Liver (tissue), 9 donors: ENCODE data around the gene DONSON. TPM values are rescaled to one million over a fixed set of nuclear protein-coding genes. Genes with fewer than 3 reads are reported as not detected.

Experiments
- DNase-seq: peaks from one replicate; pipeline ENCODE4 v3.0.0-alpha.2; 2017; ENCODE audit warnings: low spot score
- H3K27ac ChIP-seq, 2 donors: one replicate each; pipeline ENCODE4 v1.7.0; 2013; ENCODE audit warnings: inconsistent platforms in 2 of 2, low read length in 2 of 2, control low read depth in 1 of 2, low read depth in 1 of 2, mild to moderate bottlenecking in 1 of 2
- H3K27me3 ChIP-seq, 4 donors: one replicate each; pipeline versions ENCODE4 v1.6.1 to v1.7.0; 2013; ENCODE audit warnings: low read length in 3 of 4, inconsistent platforms in 1 of 4, mild to moderate bottlenecking in 1 of 4, moderate library complexity in 1 of 4; ENCODE audit not compliant: control insufficient read depth in 4 of 4, insufficient read depth in 4 of 4
- H3K36me3 ChIP-seq, 4 donors: one replicate each; pipeline versions ENCODE4 v1.6.1 to v1.7.0; 2013; ENCODE audit warnings: low read length in 3 of 4, mild to moderate bottlenecking in 3 of 4, low read depth in 1 of 4, moderate library complexity in 1 of 4; ENCODE audit not compliant: control insufficient read depth in 4 of 4, insufficient read depth in 3 of 4
- H3K4me1 ChIP-seq, 4 donors: one replicate each; pipeline versions ENCODE4 v1.6.1 to v1.7.0; 2013; ENCODE audit warnings: low read length in 3 of 4, mild to moderate bottlenecking in 3 of 4, moderate library complexity in 1 of 4; ENCODE audit not compliant: control insufficient read depth in 4 of 4, insufficient read depth in 4 of 4
- H3K4me3 ChIP-seq, 3 donors: one replicate each; pipeline versions ENCODE4 v1.6.1 to v1.7.0; 2013; ENCODE audit warnings: low read length in 3 of 3, control low read depth in 1 of 3, low read depth in 1 of 3, mild to moderate bottlenecking in 1 of 3
- H3K9ac ChIP-seq, 2 donors: one replicate each; pipeline ENCODE4 v1.7.0; 2013; ENCODE audit warnings: low read length in 2 of 2, mild to moderate bottlenecking in 2 of 2, moderate library complexity in 2 of 2, control low read depth in 1 of 2, low read depth in 1 of 2
- H3K9me3 ChIP-seq, 4 donors: one replicate each; pipeline versions ENCODE4 v1.6.1 to v1.7.0; 2013; ENCODE audit warnings: low read length in 3 of 4; ENCODE audit not compliant: control insufficient read depth in 4 of 4
- ATF3 ChIP-seq: IDR thresholded peaks from 2 replicates; pipeline ENCODE4 v1.6.1; 2016; ENCODE audit warnings: antibody characterized with exemption
- CTCF ChIP-seq: fragments of 150-350 bp; IDR thresholded peaks from 2 replicates; pipeline ENCODE4 v1.5.1; 2017; ENCODE audit warnings: improper control_type of control experiment, low read depth, low read length; ENCODE audit not compliant: missing input control
- EGR1 ChIP-seq, 2 donors: IDR thresholded peaks; 2 replicates each; pipeline ENCODE4 v1.6.1; 2016 to 2018; ENCODE audit warnings: antibody characterized with exemption in 2 of 2, low read depth in 2 of 2
- FOXA1 ChIP-seq: IDR thresholded peaks from 2 replicates; pipeline ENCODE4 v1.6.1; 2016; ENCODE audit warnings: antibody characterized with exemption
- HNF4A ChIP-seq, 2 donors: conservative IDR thresholded peaks; 2 replicates each; pipeline ENCODE4 v1.6.1; 2016; ENCODE audit warnings: antibody characterized with exemption in 2 of 2, mild to moderate bottlenecking in 2 of 2
- HNF4G ChIP-seq: IDR thresholded peaks from 2 replicates; pipeline ENCODE4 v1.6.1; 2016; ENCODE audit warnings: antibody characterized with exemption
- JUND ChIP-seq, 2 donors: IDR thresholded peaks; 2 replicates each; pipeline ENCODE4 v1.6.1; 2016; ENCODE audit warnings: antibody characterized with exemption in 2 of 2
- RAD21 ChIP-seq, 2 donors: IDR thresholded peaks; 2 replicates each; pipeline ENCODE4 v1.6.1; 2016; ENCODE audit warnings: antibody characterized with exemption in 2 of 2, mild to moderate bottlenecking in 2 of 2
- RXRA ChIP-seq, 2 donors: IDR thresholded peaks; 2 replicates each; pipeline ENCODE4 v1.6.1; 2017 to 2018; ENCODE audit warnings: antibody characterized with exemption in 2 of 2, mild to moderate bottlenecking in 1 of 2
- SP1 ChIP-seq: IDR thresholded peaks from 2 replicates; pipeline ENCODE4 v1.6.1; 2018; ENCODE audit warnings: antibody characterized with exemption, mild to moderate bottlenecking
- TAF1 ChIP-seq: conservative IDR thresholded peaks from 2 replicates; pipeline ENCODE4 v1.6.1; 2016; ENCODE audit warnings: antibody characterized with exemption, mild to moderate bottlenecking
- YY1 ChIP-seq: IDR thresholded peaks from 2 replicates; pipeline ENCODE4 v1.6.1; 2016; ENCODE audit warnings: antibody characterized with exemption, mild to moderate bottlenecking
- WGBS: extraction: QIAGEN DNeasy Blood & Tissue Kit; methylation state at CpG from one replicate; pipeline ENCODE4 v1.1.7; 2013; 5-methylcytosine and 5-hydroxymethylcytosine counted together
- polyA plus RNA-seq, 2 donors: library from polyadenylated mRNA; stranded (reverse) in 1 of 2; unstranded in 1 of 2; fragments of 200-250 nt in 1 of 2; fragments of >200 nt in 1 of 2; fragmentation: Nextera tagmentation in 1 of 2; extraction: Ambion mirVana in 1 of 2; gene quantifications; one replicate each; pipeline versions ENCODE4 v1.2.1 to v1.2.3, GENCODE V29; 2013 to 2015
- total RNA-seq, 2 donors: library from RNA; depleted of rRNA; stranded (reverse); fragments of >200 nt; gene quantifications; one replicate each; pipeline ENCODE4 v1.2.3, GENCODE V29; 2014
- TF ChIP-seq, protein P1 (sequence below): IDR thresholded peaks from 2 replicates; pipeline ENCODE4 v1.6.1; 2016; ENCODE audit warnings: antibody characterized with exemption, mild to moderate bottlenecking
- TF ChIP-seq, protein P2 (sequence below): IDR thresholded peaks from 2 replicates; pipeline ENCODE4 v1.6.1; 2016; ENCODE audit warnings: antibody characterized with exemption
- donor health status: healthy.
- donor health status: healthy.
- donor health status: healthy.
- donor health status: healthy.
- donor health status: healthy.

The DONSON gene
- total and polyA plus RNA-seq, 4 donors, result 4.8 to 22.6 (median 8.3) TPM

DNA sequence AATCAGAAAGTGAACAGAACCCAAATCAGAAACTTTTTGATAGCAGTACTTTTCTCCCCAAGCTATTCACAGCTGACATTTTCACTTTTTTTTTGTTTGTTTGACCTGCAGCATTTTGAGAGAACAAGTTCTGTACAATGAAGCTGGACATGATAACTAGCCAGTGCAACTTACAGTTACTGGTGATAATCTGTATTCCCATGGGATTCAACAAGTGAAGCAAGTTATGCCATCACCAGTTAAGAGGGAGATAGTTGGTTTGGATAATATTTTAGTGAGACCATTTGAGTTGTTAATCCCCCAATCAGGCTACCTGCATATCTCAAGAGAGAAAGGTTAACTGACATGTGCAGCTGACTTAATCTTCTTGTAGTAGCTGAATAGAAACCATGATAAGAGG, 27.5 kb downstream of the DONSON start:
- Histone ChIP-seq H3K27me3 (no peaks in the 10 kb centered on the region), H3K27ac (no peak overlapping the region), H3K4me1 (peaks cover 0 to 2% (median 0%) of the 10 kb centered on the region in 4 donors), H3K4me3 (no peak overlapping the region), H3K36me3 (peaks cover 11 to 56% (median 47%) of the 10 kb centered on the region in 4 donors), H3K9ac (no peak overlapping the region), H3K9me3 (no peaks in the 10 kb centered on the region)
- DNase-seq, result no peak
- no peak for TF ChIP-seq RXRA (IDR thresholded peaks at IDR 0.05)
- no peak for TF ChIP-seq HNF4G
- no peak for TF ChIP-seq FOXA1
- TF ChIP-seq ATF3, result no peak
- TF ChIP-seq, protein P1, sequence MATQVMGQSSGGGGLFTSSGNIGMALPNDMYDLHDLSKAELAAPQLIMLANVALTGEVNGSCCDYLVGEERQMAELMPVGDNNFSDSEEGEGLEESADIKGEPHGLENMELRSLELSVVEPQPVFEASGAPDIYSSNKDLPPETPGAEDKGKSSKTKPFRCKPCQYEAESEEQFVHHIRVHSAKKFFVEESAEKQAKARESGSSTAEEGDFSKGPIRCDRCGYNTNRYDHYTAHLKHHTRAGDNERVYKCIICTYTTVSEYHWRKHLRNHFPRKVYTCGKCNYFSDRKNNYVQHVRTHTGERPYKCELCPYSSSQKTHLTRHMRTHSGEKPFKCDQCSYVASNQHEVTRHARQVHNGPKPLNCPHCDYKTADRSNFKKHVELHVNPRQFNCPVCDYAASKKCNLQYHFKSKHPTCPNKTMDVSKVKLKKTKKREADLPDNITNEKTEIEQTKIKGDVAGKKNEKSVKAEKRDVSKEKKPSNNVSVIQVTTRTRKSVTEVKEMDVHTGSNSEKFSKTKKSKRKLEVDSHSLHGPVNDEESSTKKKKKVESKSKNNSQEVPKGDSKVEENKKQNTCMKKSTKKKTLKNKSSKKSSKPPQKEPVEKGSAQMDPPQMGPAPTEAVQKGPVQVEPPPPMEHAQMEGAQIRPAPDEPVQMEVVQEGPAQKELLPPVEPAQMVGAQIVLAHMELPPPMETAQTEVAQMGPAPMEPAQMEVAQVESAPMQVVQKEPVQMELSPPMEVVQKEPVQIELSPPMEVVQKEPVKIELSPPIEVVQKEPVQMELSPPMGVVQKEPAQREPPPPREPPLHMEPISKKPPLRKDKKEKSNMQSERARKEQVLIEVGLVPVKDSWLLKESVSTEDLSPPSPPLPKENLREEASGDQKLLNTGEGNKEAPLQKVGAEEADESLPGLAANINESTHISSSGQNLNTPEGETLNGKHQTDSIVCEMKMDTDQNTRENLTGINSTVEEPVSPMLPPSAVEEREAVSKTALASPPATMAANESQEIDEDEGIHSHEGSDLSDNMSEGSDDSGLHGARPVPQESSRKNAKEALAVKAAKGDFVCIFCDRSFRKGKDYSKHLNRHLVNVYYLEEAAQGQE, result no peak
- no peak for TF ChIP-seq CTCF
- TF ChIP-seq JUND (IDR thresholded peaks at IDR 0.05), result no peak
- no peak for TF ChIP-seq RAD21 (IDR thresholded peaks at IDR 0.05)
- no peak for TF ChIP-seq YY1
- no peak for TF ChIP-seq TAF1
- no peak for TF ChIP-seq EGR1 (IDR thresholded peaks at IDR 0.05; ENCODE audit: low read depth in 2 of 2)

- Histone ChIP-seq H3K9ac (no peak overlapping the region), H3K4me1 (peaks cover 0 to 4% (median 0%) of the 10 kb centered on the region in 4 donors), H3K27me3 (no peaks in the 10 kb centered on the region), H3K27ac (no peak overlapping the region), H3K36me3 (peaks cover 14 to 57% (median 50%) of the 10 kb centered on the region in 4 donors), H3K4me3 (no peak overlapping the region), H3K9me3 (no peaks in the 10 kb centered on the region)
- TF ChIP-seq, protein P1, result no peak
- TF ChIP-seq HNF4A (conservative IDR thresholded peaks at IDR 0.05) (no peak), SP1 (no peak), ATF3 (no peak), CTCF (no peak), HNF4G (no peak), TAF1 (no peak)
- TF ChIP-seq, protein P2, sequence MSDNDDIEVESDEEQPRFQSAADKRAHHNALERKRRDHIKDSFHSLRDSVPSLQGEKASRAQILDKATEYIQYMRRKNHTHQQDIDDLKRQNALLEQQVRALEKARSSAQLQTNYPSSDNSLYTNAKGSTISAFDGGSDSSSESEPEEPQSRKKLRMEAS, result no peak
- WGBS, result 92% methylated on average over 10 of the region's 10 CpGs
- no peak for DNase-seq
These were observed 28.7 kb downstream of the DONSON start for GRCh38 chr21:33559813-33560212.
